HFFc6 (cell line): ENCODE data around the gene DPP6. TPM values are rescaled to one million over a fixed set of nuclear protein-coding genes. Genes with fewer than 3 reads are reported as not detected.
"Not testable (repeated sequence)": the region's sequence is repeated elsewhere in the genome, so short reads cannot be mapped to it uniquely, and the experiment has no call there.

Source experiments
- DNase-seq: peaks from one replicate; pipeline ENCODE4 v3.0.0-alpha.2; 2018
- H3K27ac Mint-ChIP-seq: 2 replicates; pipeline ENCODE4 v1.8.0; 2020; ENCODE audit warnings: mild to moderate bottlenecking, mixed read lengths
- H3K27me3 Mint-ChIP-seq: 2 replicates; pipeline ENCODE4 v1.8.0; 2021; ENCODE audit warnings: mild to moderate bottlenecking, moderate library complexity, mixed read lengths; ENCODE audit not compliant: insufficient read depth
- H3K36me3 Mint-ChIP-seq: 2 replicates; pipeline ENCODE4 v1.8.0; 2021; ENCODE audit warnings: low read depth, mixed read lengths
- H3K4me1 Mint-ChIP-seq: 2 replicates; pipeline ENCODE4 v1.8.0; 2020; ENCODE audit warnings: low read depth, mixed read lengths
- H3K4me3 Mint-ChIP-seq: 2 replicates; pipeline ENCODE4 v1.8.0; 2020; ENCODE audit warnings: mild to moderate bottlenecking, moderate library complexity, mixed read lengths
- H3K9me3 Mint-ChIP-seq: 2 replicates; pipeline ENCODE4 v1.8.0; 2020; ENCODE audit warnings: mild to moderate bottlenecking, mixed read lengths
- total RNA-seq, 6 experiments: library from RNA; stranded (reverse); fragmentation: NEBNext Ultra II Directional; extraction: Animal tissue kit (Norgen Biotek cat#: 25700); gene quantifications; 2 replicates in 1 of 6; 3 replicates in 5 of 6; pipeline ENCODE4 v1.2.3, GENCODE V29; 2021

DPP6 gene
- total RNA-seq, 6 experiments from 2014 or later, result not detected

DNA sequence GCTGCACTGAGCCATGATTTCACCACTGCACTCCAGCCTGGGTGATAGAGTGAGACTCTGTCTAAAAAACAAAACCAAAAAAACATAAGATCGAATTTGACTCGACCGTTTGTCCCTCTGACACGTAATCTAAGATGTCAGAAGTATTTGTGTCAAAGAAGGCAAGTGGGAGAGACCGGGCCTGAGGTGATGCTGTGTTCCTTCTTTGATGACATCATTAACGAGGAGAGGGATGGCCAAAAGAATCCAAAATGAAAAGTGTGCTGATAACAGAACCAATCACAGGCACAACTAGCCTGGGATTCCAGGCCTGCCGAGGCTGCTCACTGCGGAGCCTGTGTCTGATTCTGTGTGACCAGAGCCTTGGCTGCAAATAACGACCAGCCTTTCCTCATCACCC, 52.9 kb downstream of the DPP6 start:
- not testable (repeated sequence) for H3K36me3 Mint-ChIP-seq, H3K27ac Mint-ChIP-seq, H3K27me3 Mint-ChIP-seq, H3K4me1 Mint-ChIP-seq, H3K4me3 Mint-ChIP-seq, DNase-seq
- peaks cover 32% of the 10 kb centered on the region for H3K9me3 Mint-ChIP-seq

GRCh38 chr7:154109615-154110014, 57.4 kb downstream of the DPP6 start:
- H3K4me3 Mint-ChIP-seq, H3K27me3 Mint-ChIP-seq, H3K4me1 Mint-ChIP-seq, H3K36me3 Mint-ChIP-seq, DNase-seq, H3K27ac Mint-ChIP-seq: not testable (repeated sequence)
- H3K9me3 Mint-ChIP-seq, result peaks cover 14% of the 10 kb centered on the region

GRCh38 chr7:154113732-154114351, 61.6 kb downstream of the DPP6 start:
- not testable (repeated sequence) for H3K27me3 Mint-ChIP-seq, DNase-seq, H3K4me1 Mint-ChIP-seq, H3K36me3 Mint-ChIP-seq, H3K9me3 Mint-ChIP-seq, H3K4me3 Mint-ChIP-seq, H3K27ac Mint-ChIP-seq

DNA sequence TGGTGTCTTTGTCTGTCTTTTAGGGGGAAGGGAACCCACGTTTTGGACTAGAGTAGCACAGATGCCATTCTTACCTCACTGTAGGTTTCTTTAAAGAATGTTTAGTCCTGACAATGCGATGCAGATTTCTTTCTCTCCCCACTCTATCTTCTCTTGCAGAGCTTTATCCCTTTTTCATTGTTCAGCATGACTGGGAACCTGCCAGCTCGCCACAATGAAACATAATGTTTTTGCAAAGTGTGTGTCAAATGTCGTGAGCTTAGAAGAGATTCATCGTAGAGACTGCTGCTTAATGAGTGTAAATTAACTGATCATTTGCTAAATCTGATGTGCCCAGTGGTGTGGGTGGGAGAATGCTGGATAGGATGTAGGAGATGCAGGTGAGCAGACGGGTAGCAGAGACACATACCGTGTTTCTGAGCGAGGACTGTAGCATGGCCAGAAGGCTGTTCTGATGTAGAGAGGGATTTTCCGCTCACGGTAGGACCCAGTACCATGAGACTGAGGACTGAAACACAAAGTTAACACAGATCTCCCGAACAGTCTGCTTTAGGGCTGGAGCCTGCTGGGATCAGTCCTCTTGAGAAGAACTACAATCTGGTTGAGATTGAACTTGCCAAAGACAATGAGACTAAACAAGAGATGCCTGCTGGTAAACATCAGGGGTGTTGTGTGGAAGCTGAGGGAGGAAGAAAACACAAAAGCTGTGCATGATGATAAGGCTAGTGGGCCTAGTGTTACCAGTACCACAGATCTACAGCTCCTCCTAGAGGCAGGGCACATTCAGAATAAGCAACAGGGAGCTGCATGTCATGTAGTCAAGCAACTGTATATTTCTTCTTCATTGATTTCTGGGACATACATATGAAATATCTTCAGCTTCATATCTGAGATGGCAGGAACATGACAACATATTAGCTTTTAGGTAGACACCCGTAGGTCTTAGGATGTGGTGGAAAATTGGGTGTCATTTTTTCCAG, 65.5 kb downstream of the DPP6 start:
- not testable (repeated sequence) for H3K4me3 Mint-ChIP-seq, DNase-seq, H3K27ac Mint-ChIP-seq, H3K27me3 Mint-ChIP-seq, H3K36me3 Mint-ChIP-seq, H3K4me1 Mint-ChIP-seq
- H3K9me3 Mint-ChIP-seq, result peaks cover 24% of the 10 kb centered on the region

DNA sequence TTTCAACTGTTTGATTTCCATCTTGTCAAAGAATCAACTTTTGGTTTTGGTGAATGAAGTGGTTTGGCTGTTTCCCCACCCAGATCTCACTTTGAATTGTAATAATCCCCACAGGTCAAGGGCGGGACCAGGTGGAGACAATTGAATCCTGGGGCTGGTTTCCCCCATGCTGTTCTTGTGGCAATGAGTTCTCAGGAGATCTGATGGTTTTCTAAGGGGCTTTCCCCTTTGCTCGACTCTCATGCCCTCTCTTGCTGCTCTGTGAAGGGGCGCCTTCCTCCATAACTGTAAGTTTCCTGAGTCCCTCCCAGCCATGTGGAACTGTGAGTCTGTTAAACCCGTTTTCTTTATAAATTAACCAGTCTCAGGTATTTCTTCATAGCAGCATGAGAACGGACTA, 68.6 kb downstream of the DPP6 start:
- not testable (repeated sequence) for H3K27me3 Mint-ChIP-seq, H3K4me3 Mint-ChIP-seq, H3K27ac Mint-ChIP-seq

DNA sequence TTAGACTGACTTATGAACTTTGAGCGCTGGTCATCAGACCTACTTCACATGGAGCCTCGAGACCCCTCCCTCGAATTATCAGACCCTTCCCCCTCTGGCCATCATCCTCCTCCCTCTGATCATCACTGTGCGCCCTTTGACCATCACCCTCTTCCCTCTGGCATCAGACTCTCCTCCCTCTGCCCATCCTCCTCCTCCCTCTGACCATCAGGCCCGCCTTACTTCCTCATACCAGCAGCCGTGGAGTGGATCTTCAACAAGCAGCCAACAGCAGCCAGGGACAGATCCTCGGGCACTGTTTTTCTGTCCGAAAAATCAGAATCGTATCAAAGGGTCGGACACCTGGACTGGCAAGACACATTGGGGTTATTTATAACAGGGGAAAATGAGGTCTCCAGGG, 70.5 kb downstream of the DPP6 start:
- not testable (repeated sequence) for H3K36me3 Mint-ChIP-seq, H3K27ac Mint-ChIP-seq, H3K4me3 Mint-ChIP-seq, H3K4me1 Mint-ChIP-seq, H3K27me3 Mint-ChIP-seq, DNase-seq
- H3K9me3 Mint-ChIP-seq, result peaks cover 43% of the 10 kb centered on the region

More for the DNA sequence above, 68.6 kb downstream of the DPP6 start:
- H3K4me1 Mint-ChIP-seq, DNase-seq, H3K36me3 Mint-ChIP-seq: not testable (repeated sequence)
- H3K9me3 Mint-ChIP-seq, result peaks cover 38% of the 10 kb centered on the region

- H3K4me1 Mint-ChIP-seq, DNase-seq, H3K27ac Mint-ChIP-seq, H3K27me3 Mint-ChIP-seq, H3K4me3 Mint-ChIP-seq, H3K36me3 Mint-ChIP-seq: not testable (repeated sequence)
- peaks cover 40% of the 10 kb centered on the region for H3K9me3 Mint-ChIP-seq
Observed at GRCh38 chr7:154123397-154123796, 71.2 kb downstream of the DPP6 start.

- H3K4me1 Mint-ChIP-seq, DNase-seq, H3K4me3 Mint-ChIP-seq, H3K27me3 Mint-ChIP-seq, H3K27ac Mint-ChIP-seq, H3K36me3 Mint-ChIP-seq: not testable (repeated sequence)
- peaks cover 44% of the 10 kb centered on the region for H3K9me3 Mint-ChIP-seq
Observed at GRCh38 chr7:154129142-154129541, 76.9 kb downstream of the DPP6 start.

DNA sequence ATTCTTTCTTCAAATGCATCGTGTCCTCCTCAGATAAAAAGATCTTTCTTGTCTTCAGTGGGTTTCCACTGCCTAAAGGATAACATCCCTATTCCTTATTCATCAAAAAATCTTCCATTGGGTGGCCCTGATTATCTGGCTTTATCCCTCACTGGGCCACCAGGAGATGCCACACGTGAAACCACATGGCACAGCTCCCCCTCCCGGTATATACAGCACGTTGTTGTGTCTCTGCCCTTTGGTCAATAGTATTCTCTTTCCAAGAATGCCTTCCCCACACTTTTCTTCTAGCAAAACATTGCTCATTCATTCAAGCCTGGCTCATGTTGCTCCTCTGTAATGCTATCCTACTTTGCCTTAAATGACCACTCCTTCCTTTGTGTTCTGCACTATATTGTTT, 80.4 kb downstream of the DPP6 start:
- not testable (repeated sequence) for DNase-seq, H3K4me3 Mint-ChIP-seq, H3K27me3 Mint-ChIP-seq, H3K27ac Mint-ChIP-seq, H3K4me1 Mint-ChIP-seq, H3K36me3 Mint-ChIP-seq
- H3K9me3 Mint-ChIP-seq, result peaks cover 41% of the 10 kb centered on the region

GRCh38 chr7:154133703-154134277, 81.6 kb downstream of the DPP6 start:
- not testable (repeated sequence) for H3K27ac Mint-ChIP-seq, DNase-seq, H3K36me3 Mint-ChIP-seq, H3K4me1 Mint-ChIP-seq, H3K4me3 Mint-ChIP-seq, H3K27me3 Mint-ChIP-seq
- peaks cover 43% of the 10 kb centered on the region for H3K9me3 Mint-ChIP-seq

GRCh38 chr7:154134698-154135097, 82.5 kb downstream of the DPP6 start:
- H3K4me3 Mint-ChIP-seq, H3K4me1 Mint-ChIP-seq, H3K27ac Mint-ChIP-seq, H3K36me3 Mint-ChIP-seq, DNase-seq, H3K27me3 Mint-ChIP-seq: not testable (repeated sequence)
- peaks cover 43% of the 10 kb centered on the region for H3K9me3 Mint-ChIP-seq

DNA sequence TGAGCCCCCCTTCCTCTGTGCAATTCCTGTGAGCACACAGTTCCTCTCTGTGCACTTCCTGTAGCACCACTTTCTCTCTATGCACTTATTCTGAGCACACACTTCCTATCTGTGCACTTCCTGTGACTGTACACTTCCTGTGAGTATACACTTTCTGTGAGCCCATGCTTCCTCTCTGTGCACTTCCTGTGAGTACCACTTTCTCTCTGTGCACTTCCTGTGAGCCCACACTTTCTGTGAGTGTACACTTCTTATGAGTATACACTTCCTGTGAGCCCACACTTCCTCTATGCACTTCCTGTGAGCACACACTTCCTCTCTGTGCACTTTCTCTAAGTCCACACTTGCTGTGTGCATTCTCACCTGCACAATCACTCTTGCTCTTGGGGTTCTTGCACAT, 83.4 kb downstream of the DPP6 start:
- H3K4me1 Mint-ChIP-seq, DNase-seq, H3K36me3 Mint-ChIP-seq, H3K27me3 Mint-ChIP-seq, H3K27ac Mint-ChIP-seq, H3K4me3 Mint-ChIP-seq: not testable (repeated sequence)
- peaks cover 43% of the 10 kb centered on the region for H3K9me3 Mint-ChIP-seq

DNA sequence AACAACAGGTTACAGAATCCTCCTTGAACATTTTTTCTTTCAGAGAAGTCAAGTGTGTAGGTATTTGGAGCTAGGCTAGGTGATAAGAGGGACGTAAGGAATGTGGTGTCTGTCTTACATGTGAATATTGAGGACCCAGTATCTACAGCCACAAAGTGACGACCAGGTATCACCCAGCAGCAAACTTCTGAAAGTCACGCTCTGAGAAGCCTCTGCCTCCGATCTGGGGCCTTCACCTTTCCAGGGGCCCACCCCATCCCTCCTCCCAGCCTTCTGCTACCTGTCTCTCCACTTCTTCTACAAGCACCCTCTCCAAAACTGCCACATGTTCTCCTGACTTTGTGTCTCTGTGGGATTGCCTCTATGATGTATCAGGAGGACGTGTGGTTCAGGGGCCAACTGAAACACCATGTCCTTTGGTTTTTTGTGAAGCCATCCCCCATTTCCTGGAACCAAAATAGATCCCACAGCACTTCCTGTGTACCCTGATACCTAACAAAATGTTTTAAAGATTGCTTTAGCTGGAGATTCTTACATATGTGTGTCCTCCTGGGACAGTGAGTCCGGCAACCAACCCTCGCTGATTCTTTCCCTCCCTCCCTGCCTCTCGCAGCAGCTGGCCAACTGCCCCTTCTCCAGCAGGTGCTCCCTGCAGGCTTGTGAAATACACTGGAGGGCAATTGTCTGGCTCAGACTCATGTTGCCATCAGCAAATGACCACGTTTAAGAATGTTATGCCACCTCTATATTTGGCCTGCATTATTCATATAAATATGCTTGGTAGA, 93.9 kb downstream of the DPP6 start:
- H3K36me3 Mint-ChIP-seq, H3K9me3 Mint-ChIP-seq, H3K27me3 Mint-ChIP-seq, H3K4me3 Mint-ChIP-seq, H3K27ac Mint-ChIP-seq, DNase-seq, H3K4me1 Mint-ChIP-seq: not testable (repeated sequence)
